WI38 (cell line): Measurements from ENCODE around the gene EPHB1.

Experiments used
- H3K4me3 ChIP-seq: 2 replicates; pipeline ENCODE4 v1.5.1; 2011; ENCODE audit warnings: low read depth, mild to moderate bottlenecking, control low read depth, low read length
- TF ChIP-seq, protein P1 (sequence below): IDR thresholded peaks from 2 replicates; pipeline ENCODE4 v1.5.1; 2012; ENCODE audit warnings: low read depth, mild to moderate bottlenecking, control low read depth, low read length

EPHB1 gene

GRCh38 chr3:135068011-135068410, 273.0 kb downstream of the EPHB1 start:
- H3K4me3 ChIP-seq = no peak overlapping the region
- TF ChIP-seq, protein P1, sequence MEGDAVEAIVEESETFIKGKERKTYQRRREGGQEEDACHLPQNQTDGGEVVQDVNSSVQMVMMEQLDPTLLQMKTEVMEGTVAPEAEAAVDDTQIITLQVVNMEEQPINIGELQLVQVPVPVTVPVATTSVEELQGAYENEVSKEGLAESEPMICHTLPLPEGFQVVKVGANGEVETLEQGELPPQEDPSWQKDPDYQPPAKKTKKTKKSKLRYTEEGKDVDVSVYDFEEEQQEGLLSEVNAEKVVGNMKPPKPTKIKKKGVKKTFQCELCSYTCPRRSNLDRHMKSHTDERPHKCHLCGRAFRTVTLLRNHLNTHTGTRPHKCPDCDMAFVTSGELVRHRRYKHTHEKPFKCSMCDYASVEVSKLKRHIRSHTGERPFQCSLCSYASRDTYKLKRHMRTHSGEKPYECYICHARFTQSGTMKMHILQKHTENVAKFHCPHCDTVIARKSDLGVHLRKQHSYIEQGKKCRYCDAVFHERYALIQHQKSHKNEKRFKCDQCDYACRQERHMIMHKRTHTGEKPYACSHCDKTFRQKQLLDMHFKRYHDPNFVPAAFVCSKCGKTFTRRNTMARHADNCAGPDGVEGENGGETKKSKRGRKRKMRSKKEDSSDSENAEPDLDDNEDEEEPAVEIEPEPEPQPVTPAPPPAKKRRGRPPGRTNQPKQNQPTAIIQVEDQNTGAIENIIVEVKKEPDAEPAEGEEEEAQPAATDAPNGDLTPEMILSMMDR = no peak

DNA sequence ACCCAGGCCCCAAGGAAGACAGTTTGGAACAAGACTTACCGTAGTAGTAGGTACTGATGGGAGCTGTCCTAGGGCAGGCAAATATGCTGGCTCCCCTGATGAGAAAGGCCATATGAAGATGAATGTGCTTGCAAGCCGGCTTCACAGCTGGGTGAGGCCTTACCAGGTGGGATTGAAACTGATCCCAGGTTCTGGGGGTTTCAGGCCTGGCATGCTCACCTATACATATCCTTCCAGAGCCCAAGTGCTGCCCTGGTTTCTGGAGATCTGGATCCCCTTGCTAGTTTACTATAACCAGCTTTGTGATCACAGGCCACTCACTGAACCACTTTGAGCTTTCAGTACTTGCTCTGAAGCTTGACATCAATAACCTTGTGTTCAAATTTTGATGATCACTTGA, 274.3 kb downstream of the EPHB1 start:
- TF ChIP-seq, protein P1 = no peak
- no peak overlapping the region for H3K4me3 ChIP-seq

DNA sequence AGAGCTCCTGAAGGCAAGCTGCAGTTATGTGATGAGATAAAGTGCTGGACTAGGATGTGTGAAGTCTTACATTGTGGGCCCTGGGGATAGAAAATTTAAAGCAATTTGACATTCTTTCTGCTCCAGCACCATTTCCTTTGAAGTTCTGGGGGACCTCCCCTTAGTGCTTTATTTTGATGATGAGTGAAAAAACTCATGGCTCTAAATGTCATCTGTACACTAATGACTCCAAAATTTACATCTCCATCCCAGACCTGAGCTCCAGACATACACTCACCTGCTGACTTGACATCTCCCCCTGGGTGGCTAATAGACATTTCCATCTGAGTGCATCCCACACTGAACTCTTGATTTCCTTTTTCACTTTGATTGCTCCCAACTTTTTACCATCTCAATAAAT, 276.4 kb downstream of the EPHB1 start:
- H3K4me3 ChIP-seq = no peak overlapping the region
- TF ChIP-seq, protein P1 = no peak

- no peak overlapping the region for H3K4me3 ChIP-seq
- TF ChIP-seq, protein P1 = no peak
These were observed 277.4 kb downstream of the EPHB1 start for GRCh38 chr3:135072431-135072830.

DNA sequence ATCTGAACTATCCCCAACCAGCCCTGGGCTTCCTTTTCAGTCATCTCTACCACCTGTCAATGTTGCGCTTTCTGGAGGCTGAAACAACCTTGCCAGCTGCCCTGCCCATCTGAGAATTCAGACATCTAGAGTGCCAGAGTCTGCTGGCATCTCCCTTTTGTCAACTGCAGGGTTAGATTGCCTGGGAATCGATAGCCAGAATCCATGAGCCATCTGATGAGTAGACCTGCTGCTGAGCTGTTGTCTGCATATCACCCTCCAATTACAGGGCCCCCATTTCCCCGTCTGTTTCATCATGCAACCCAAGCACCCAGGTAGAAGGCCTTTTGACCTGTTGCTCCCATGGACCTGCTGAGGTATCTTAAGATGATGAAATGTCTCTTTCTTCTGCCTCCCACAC, 280.1 kb downstream of the EPHB1 start:
- H3K4me3 ChIP-seq = no peak overlapping the region
- TF ChIP-seq, protein P1 = no peak

GRCh38 chr3:135076341-135076740, 281.3 kb downstream of the EPHB1 start:
- H3K4me3 ChIP-seq = no peak overlapping the region
- TF ChIP-seq, protein P1 = no peak

- TF ChIP-seq, protein P1 = no peak
- no peak overlapping the region for H3K4me3 ChIP-seq
These were observed 282.1 kb downstream of the EPHB1 start for GRCh38 chr3:135077186-135077585.
